T1000 (cell line): ENCODE results near the gene TPTE2.
"Not testable (repeated sequence)": the region's sequence is repeated elsewhere in the genome, so short reads cannot be mapped to it uniquely, and the experiment has no call there.

ENCODE experiments used
- DNase-seq: peaks from one replicate; lab custom pipeline; 2025; ENCODE audit warnings: mixed read lengths; lab: John Stamatoyannopoulos, UW

Gene TPTE2

GRCh38 chr13:19561127-19561582 lies at the start of gene TPTE2:
TSS of gene TPTE2 (minus strand) at chr13:19561532. CDS start at chr13:19503234, 58,298 bp downstream.
- DNase-seq: not testable (repeated sequence)

GRCh38 chr13:19607523-19608078 lies 46.3 kb upstream of the TPTE2 start:
- DNase-seq: no peak

- no peak for DNase-seq
Measured at GRCh38 chr13:19606737-19607136, 45.4 kb upstream of the TPTE2 start.

- DNase-seq: no peak
Measured at GRCh38 chr13:19606152-19606551, 44.8 kb upstream of the TPTE2 start.

- DNase-seq: no peak
Measured at GRCh38 chr13:19605161-19605955, 44.0 kb upstream of the TPTE2 start.

- no peak for DNase-seq
Measured at GRCh38 chr13:19604306-19604705, 43.0 kb upstream of the TPTE2 start.

GRCh38 chr13:19601749-19602725 lies 40.7 kb upstream of the TPTE2 start:
- peak; percentile 29 for DNase-seq

GRCh38 chr13:19597523-19597922 lies 36.2 kb upstream of the TPTE2 start:
- peak; percentile 57 for DNase-seq

GRCh38 chr13:19596960-19597361 lies 35.6 kb upstream of the TPTE2 start:
- DNase-seq: no peak

GRCh38 chr13:19596086-19596485 lies 34.8 kb upstream of the TPTE2 start:
- no peak for DNase-seq

GRCh38 chr13:19592657-19593180 lies 31.4 kb upstream of the TPTE2 start:
- no peak for DNase-seq

GRCh38 chr13:19591864-19592263 lies 30.5 kb upstream of the TPTE2 start:
- no peak for DNase-seq

- DNase-seq: no peak
Measured at GRCh38 chr13:19590423-19590822, 29.1 kb upstream of the TPTE2 start.

GRCh38 chr13:19589312-19589711 lies 28.0 kb upstream of the TPTE2 start:
- no peak for DNase-seq

GRCh38 chr13:19587635-19588300 lies 26.4 kb upstream of the TPTE2 start:
- no peak for DNase-seq

- DNase-seq: no peak
Measured at GRCh38 chr13:19586904-19587634, 25.7 kb upstream of the TPTE2 start.

- no peak for DNase-seq
Measured at GRCh38 chr13:19581675-19582074, 20.3 kb upstream of the TPTE2 start.

- DNase-seq: no peak
Measured at GRCh38 chr13:19575230-19575629, 13.9 kb upstream of the TPTE2 start.

- no peak for DNase-seq
Measured at GRCh38 chr13:19573120-19573716, 11.9 kb upstream of the TPTE2 start.

- DNase-seq: no peak
Measured at GRCh38 chr13:19572280-19572679, 10.9 kb upstream of the TPTE2 start.
